ENCODE results near the gene POLR2J.

Gene POLR2J

GRCh38 chr7:102431617-102432298 lies 47.0 kb downstream of the POLR2J start (continued):
- TF ChIP-seq ZNF791 (tag by site-specific recombination; IDR thresholded peaks at IDR 0.05), result no peak
- no peak for TF ChIP-seq ZNF792 (tag by site-specific recombination; IDR thresholded peaks at IDR 0.05)
- TF ChIP-seq INSM2 (tag by site-specific recombination; IDR thresholded peaks at IDR 0.05), result no peak
- TF ChIP-seq ZNF785 (tag by site-specific recombination; IDR thresholded peaks at IDR 0.05), result no peak
- no peak for TF ChIP-seq ZNF292 (tag by site-specific recombination; IDR thresholded peaks at IDR 0.05; ENCODE audit: borderline replicate concordance, low read depth)
- TF ChIP-seq ZNF416 (tag by site-specific recombination; IDR thresholded peaks at IDR 0.05), result no peak
- no peak for TF ChIP-seq ZNF423 (tag by site-specific recombination; IDR thresholded peaks at IDR 0.05)
- TF ChIP-seq ZNF529 (tag by site-specific recombination; IDR thresholded peaks at IDR 0.05; ENCODE audit: insufficient replicate concordance), result no peak
- no peak for TF ChIP-seq ZBTB7A (tag by site-specific recombination; IDR thresholded peaks at IDR 0.05; ENCODE audit: low read depth)
- TF ChIP-seq ZNF2 (tag by site-specific recombination; IDR thresholded peaks at IDR 0.05), result no peak; the same call in 1 of the 2 replicates
- no peak for TF ChIP-seq ZNF768 (tag by site-specific recombination; IDR thresholded peaks at IDR 0.05)
- no peak for TF ChIP-seq ZNF776 (tag by site-specific recombination; IDR thresholded peaks at IDR 0.05; ENCODE audit: borderline replicate concordance)
- TF ChIP-seq GLIS2 (tag by site-specific recombination; IDR thresholded peaks at IDR 0.05), result peak; percentile 32; the same call in 1 of the 2 replicates
- TF ChIP-seq TCF7L2 (IDR thresholded peaks at IDR 0.05; ENCODE audit: borderline replicate concordance, low read depth, low read length), result no peak
- no peak for TF ChIP-seq ZFHX2 (tag by site-specific recombination; conservative IDR thresholded peaks at IDR 0.05)
- TF ChIP-seq ZNF335 (tag by site-specific recombination; conservative IDR thresholded peaks at IDR 0.05), result peak; percentile 70
- TF ChIP-seq HIC1 (tag by site-specific recombination; IDR thresholded peaks at IDR 0.05), result peak; percentile 88; the same call in 1 of the 2 replicates
- TF ChIP-seq, protein P1, sequence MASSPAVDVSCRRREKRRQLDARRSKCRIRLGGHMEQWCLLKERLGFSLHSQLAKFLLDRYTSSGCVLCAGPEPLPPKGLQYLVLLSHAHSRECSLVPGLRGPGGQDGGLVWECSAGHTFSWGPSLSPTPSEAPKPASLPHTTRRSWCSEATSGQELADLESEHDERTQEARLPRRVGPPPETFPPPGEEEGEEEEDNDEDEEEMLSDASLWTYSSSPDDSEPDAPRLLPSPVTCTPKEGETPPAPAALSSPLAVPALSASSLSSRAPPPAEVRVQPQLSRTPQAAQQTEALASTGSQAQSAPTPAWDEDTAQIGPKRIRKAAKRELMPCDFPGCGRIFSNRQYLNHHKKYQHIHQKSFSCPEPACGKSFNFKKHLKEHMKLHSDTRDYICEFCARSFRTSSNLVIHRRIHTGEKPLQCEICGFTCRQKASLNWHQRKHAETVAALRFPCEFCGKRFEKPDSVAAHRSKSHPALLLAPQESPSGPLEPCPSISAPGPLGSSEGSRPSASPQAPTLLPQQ (tag by site-specific recombination; IDR thresholded peaks at IDR 0.05), result no peak
- TF ChIP-seq GLI4 (tag by site-specific recombination; IDR thresholded peaks at IDR 0.05), result no peak
- TF ChIP-seq ZNF404 (tag by site-specific recombination; IDR thresholded peaks at IDR 0.05), result no peak
- TF ChIP-seq ZBTB44 (tag by site-specific recombination; IDR thresholded peaks at IDR 0.05), result peak; percentile 89
- no peak for TF ChIP-seq ZNF548 (tag by site-specific recombination; IDR thresholded peaks at IDR 0.05)
- no peak for TF ChIP-seq ZNF324 (tag by site-specific recombination; IDR thresholded peaks at IDR 0.05)
- 0 out of 2 replicates have a peak, but pooled peaks have one; percentile 30 for TF ChIP-seq KLF10 (tag by site-specific recombination; IDR thresholded peaks at IDR 0.05)
- no peak for TF ChIP-seq ZNF169 (tag by site-specific recombination; IDR thresholded peaks at IDR 0.05)
- no peak for TF ChIP-seq ZNF654 (tag by site-specific recombination; IDR thresholded peaks at IDR 0.05; ENCODE audit: low read depth)
- TF ChIP-seq ZNF571 (tag by site-specific recombination; IDR thresholded peaks at IDR 0.05), result no peak
- TF ChIP-seq ZXDB (tag by site-specific recombination; IDR thresholded peaks at IDR 0.05), result peak; percentile 13; the same call in 1 of the 2 replicates
- TF ChIP-seq ZSCAN16 (tag by site-specific recombination; IDR thresholded peaks at IDR 0.05), result no peak; the same call in 1 of the 2 replicates
- no peak for TF ChIP-seq SP3 (tag by site-specific recombination; IDR thresholded peaks at IDR 0.05)
- no peak for TF ChIP-seq ZNF266 (tag by site-specific recombination; IDR thresholded peaks at IDR 0.05; ENCODE audit: low read depth)
- no peak for TF ChIP-seq ZNF549 (tag by site-specific recombination; IDR thresholded peaks at IDR 0.05)
- no peak for TF ChIP-seq ZNF362 (tag by site-specific recombination; IDR thresholded peaks at IDR 0.05)
- TF ChIP-seq ZNF350 (tag by site-specific recombination; IDR thresholded peaks at IDR 0.05), result no peak

Data from HEK293 (cell line).